Ureter (tissue), 1 donor: ENCODE measurements around the gene SH3TC1. TPM values are rescaled to one million over a fixed set of nuclear protein-coding genes. Genes with fewer than 3 reads are reported as not detected.

Experiments
- DNase-seq: peaks from one replicate; pipeline ENCODE4 v3.0.0-alpha.2; 2020; ENCODE audit warnings: low spot score
- total RNA-seq: library from RNA; stranded (reverse); gene quantifications from one replicate; pipeline ENCODE4 v1.2.4, GENCODE V29; 2023
- donor health status: DM: yes; HTN: yes; CAD: no.

The SH3TC1 gene
- total RNA-seq, 1 donor from 2014 or later, result 87.0 TPM

DNA sequence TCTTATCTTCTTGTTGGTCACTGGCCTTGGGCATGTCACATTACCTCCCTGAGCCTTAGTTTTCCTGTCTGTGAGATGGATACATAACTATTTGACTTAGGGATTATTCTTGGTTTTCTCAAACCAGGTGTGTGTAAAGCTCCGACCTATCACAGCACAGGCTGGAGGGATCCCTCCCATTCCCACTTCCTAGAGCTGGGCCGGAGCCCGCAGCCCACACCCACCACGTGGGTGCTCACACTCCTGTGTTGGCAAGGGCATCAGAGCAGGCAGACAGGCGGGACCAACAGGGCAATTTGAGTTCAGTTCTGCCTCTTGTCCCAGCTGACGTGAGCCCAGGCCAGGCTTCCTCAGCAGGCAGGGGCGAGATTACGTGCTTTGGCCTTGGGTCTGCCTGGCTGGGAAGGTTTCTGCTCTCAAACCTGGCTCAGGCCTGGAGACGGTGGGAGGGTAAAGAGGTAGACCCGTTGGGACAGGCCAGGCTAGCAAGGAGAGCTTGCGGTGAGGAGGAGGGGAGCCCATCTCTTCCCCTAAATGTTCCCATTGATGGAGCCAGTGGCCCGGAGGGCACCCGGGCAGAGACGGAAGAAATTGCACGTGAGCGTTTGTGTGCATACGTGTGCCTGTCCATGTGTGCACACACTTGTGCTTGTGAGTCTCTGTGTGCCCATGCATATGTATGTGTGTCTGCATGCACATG lies 734 bp upstream of the SH3TC1 start:
- DNase-seq, result peak; percentile 69

DNA sequence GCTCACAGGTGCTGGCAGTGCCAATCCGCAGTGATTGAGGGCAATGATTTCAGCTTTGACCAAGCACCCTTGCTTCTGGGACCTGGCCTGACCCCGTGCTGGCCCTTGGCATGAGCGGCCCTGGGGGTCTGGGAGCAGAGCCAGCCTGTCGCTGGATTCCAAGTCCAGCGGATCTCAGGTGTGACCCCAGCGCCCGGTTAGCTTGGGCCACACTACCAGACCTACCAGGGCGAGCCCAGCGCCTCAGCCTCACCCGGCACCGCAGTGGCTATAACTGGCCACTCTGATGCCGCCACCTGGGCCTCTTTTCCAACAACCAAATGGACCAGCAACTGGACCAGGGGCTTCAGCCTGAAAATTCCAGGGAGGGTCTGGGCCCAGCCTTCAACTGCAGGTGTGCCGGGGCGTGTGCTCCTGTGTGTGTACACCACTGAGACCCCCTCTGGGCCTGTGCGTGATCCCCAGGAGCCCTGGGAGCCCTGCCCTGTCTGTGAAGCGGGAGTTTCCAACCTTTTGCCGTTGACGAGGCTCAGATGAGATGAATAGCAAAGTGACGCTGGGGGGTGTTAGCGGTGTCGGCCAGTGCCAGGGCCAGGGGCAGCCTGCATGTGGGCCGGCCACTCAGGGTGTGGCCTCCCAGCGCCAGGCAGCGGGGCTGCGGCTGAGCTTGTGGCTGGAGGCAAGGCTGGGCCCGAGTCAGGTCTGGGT lies 658 bp downstream of the SH3TC1 start:
- no peak for DNase-seq

DNA sequence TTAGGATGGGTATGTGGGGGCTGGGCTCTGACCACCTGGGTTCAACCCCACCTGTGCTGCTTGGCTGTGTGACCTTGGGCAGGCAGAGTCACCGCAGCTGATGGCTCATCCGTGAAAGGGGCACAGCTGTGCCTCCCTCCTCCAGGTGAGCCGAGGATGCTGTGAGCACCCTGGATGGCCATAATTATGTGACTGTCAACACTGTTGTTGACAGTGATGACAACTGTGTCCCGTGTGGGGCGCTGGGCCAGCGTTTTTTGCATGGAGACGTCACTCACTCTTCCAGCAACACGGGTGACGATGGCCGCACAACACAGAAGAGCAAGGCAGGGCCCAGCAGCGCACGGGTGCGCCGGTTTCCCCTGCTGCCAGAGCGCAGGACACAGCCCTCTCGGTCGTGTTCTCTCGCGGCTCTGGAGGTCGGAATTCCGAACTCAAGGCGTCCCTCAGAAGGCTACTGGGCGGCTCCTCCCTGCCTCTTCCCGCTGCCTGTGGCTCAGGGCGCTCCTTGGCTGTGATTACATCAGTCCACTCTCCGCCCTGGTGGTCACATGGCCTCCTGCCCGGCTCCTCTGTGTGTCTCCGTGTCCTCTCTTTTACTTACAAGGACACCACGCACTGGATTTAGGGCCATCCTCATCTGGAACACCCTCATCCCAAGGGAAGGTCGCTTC lies 1.3 kb downstream of the SH3TC1 start:
- peak; percentile 83 for DNase-seq

DNA sequence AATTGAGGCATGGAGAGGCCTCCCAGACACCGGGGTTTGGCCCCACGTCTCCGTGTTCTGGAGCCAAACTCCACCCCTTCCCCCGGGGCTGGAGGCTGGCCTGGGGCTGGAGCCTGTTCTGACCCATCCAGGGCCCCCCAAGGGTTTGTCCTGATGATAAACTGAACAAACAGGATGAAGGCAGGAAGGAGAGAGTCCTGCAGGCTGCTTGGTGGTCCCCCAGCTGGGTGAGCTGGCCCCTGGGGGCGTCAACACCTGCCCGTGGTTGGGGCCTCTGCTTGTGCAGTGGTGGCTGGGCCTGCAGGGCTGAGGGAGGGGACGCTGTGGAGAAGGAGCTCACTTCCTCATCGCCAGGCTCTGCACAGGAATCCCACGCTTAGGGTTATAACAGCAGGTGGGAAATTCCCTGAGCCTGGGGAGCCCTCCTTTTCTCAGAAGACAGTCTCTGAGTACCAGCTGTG lies 2.3 kb downstream of the SH3TC1 start:
- no peak for DNase-seq

DNA sequence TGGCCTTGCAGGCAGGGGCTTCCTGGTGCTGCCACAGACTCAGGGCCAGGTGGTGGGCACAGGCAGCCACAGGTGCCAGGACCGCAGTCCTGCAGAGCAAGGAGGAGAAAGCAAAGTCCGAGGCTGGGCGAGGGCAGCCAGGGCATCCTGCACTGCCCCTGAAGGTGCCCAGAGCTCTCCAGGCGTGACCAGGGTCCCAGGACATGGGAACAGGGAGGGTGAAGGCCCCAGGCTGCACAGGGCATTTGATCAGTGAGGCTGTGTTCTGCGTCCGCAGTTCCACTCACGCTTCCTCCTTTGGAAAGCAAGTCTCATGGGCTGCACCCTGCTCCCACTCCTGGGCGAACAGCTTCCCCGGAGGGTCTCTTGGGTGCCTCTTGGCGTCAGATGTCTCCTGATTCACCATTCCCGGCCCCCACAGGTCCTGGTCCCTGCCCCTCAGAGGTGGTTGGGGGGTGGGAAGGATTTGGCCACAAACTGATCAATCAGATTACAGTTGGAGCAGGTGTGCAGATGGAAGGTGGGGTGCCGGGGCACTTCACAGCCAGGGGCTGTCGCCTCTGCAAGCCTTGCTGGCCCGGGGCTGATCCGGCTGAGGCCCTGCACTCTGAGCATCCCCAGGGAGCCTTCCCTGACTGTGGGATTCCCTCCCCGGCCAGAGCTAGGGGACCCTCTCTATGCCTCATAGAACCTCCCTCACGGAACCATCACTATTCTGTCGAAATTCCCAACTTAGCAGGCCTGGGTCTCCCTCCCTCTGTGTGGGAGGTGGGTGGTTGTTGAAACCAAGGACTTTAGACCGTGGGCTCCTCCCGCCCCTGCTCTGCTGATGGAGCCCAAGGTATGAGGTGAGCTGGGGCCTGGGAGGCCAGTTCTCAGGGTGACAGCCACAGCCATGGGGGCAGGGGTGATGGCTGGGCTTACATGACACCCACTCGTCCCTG lies 3.3 kb downstream of the SH3TC1 start:
- DNase-seq, result no peak

GRCh38 chr4:8203052-8203401 lies 3.9 kb downstream of the SH3TC1 start:
- DNase-seq, result no peak

- DNase-seq, result no peak
These were observed 4.7 kb downstream of the SH3TC1 start for GRCh38 chr4:8203817-8204216.

DNA sequence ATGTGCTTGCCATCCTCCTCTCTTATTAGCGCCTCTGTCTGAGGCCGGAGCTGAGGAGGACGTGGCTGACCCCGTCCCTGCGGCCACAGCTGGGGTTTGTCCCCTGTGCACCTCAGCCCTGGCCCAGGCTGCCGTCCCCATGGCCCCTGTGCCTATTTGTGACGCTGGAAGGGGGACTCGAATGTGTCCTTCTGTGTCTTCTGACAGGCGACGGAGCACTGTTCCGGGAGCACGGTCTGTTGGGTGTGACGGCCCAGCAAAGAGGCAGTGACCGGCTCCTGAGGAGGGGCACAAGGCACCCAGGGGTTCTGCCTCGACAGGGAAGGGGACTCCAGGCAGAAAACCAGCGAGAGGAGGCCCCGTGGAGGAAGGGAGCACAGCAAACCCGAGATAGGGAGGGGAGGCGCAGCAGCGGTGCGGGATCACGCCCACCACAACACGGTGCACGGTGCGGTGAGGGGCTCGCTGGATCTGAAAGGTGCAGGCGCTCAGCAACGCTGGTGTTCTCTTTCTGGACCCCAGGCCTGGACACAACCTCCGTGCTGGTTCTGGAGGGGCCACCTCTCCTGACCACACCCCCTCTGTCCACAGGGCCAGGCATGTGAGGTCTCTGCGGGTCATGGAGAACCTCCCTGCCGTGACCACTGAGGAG lies 5.6 kb downstream of the SH3TC1 start:
- DNase-seq, result no peak

GRCh38 chr4:8205241-8205707 lies 6.2 kb downstream of the SH3TC1 start:
- DNase-seq, result no peak

DNA sequence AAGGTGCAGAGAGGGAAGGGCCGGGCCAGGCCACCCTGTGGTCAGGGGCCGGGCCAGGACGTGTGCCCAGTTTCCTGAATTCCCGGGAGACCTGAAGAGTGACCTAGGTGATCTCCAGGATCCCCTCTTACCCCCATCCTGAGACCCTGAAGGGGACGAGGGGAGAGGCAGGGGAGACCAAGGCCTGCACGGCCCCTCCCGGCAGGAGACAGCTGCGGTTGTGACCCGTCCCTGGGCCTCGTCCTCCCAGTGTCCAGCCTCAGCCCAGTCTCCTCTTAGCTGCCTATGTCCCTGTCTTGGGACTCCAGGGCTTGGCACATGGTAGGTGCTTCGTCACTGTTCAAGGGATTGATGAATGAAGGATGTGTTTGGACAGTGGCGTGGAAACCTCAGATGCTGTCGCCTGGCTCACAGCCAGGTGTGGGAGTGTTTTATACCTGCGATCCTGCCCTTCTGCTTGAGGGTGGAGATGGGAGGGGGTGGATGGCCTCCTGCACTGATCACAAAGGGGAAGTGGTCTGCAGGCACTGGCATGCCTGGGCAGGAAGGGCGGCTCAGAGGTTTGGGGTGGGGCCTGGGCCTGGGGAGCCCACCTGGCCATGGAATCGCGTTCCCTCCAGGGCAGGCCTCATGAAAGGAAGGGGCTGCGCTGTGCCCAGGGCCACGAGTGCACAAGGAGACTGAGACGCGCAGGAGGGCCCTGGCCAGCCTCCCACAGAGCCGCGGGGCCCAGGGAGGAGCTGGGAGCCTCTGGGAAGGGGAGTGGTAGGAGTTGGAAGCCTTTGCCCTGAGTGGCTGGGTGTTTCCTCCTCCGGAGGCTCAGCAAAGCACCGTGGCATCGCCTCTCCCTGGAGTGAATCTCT lies 6.9 kb downstream of the SH3TC1 start:
- peak; percentile 82 for DNase-seq

- no peak for DNase-seq
These were observed 8.2 kb downstream of the SH3TC1 start for GRCh38 chr4:8207314-8207713.

DNA sequence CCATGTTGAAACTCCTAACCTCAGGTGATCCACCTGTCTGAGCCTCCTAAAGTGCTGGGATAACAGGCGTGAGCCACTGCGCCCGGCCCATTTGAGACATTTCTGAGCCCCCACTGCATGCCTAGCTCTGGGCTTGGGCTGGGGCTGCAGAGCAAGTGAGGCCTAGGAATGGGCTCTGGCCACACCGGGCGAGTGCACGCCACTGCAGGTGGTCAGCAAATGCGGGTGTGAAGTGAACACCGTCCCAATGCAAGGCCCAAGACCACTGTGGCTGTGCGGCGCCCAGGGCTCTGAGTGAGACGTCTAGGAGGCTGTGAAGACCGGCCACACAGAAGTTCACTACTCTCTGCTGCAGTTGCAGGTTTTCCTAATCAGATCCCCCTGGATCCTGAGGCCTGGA lies 9.5 kb downstream of the SH3TC1 start:
- DNase-seq, result no peak

DNA sequence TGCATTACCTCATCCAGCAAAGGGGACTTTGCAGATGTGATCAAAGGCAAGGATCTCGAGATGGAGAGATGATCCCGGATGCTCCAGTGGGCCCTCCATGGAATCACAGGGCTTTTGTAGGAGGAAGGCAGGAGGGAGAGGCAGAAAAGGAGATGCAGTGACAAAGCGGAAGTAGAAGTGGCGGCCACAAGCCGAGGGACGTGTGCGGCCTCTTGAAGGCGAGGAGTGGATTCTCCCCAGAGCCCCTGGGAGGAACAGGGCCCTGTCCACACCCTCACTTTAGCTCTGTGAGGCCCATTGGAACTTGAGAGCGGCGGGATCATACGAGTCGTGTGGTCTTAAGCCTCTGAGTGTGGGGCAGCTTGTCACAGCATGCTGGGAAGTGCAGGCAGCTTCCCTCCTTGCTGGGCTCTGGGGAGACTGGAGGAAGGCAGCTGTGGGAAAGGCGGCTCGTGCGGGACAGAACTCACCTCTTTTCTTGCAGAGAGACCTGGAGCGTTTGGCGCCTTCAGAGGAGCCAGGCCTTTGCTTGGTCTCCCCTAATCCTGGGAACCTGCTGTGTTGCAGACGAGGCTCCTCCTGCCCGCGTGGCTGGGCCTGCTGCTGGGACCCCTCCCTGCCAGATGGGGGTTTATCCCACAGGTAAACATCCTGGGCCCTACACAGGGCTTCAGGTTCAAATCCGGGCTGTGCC lies 10.2 kb downstream of the SH3TC1 start:
- no peak for DNase-seq

DNA sequence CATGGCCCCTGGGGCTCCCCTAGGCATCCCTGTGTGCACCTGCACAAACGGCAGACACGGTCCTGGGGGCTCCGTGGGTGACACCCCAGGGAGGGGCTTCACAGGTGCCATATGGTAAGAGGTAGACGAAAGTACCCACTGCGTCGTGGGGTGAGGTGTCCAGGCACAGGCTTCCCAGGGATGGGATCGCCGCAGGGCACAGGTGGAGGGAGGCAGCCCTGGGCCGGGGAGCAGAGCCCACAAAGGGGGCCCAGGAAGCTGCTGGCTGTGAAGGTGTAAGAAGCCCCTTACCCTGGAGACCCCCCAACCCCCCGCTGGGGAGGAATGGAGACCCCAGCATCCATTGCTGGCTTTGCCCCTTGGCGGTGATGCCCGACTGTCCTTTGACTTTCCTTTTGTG lies 10.9 kb downstream of the SH3TC1 start:
- DNase-seq, result no peak

DNA sequence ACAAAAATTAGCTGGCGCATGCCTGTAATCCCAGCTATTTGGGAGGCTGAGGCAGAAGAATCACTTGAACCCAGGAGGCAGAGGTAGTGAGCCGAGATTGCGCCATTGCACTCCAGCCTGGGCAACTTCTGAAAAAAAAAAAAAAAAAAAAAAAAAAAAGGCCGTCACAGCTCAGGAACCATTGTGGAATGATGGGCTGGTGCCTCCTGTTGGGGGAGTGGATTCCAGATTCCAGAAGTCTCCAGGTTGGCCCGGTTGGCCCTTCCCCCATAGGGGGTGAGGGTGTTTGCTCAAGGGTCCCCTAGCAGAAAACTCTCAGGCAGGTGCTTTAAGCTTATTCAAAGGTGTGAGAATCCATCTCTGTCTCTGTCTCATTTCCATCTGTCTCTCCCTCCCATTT lies 11.5 kb downstream of the SH3TC1 start:
- DNase-seq, result no peak

GRCh38 chr4:8211251-8211650 lies 12.2 kb downstream of the SH3TC1 start:
- no peak for DNase-seq

DNA sequence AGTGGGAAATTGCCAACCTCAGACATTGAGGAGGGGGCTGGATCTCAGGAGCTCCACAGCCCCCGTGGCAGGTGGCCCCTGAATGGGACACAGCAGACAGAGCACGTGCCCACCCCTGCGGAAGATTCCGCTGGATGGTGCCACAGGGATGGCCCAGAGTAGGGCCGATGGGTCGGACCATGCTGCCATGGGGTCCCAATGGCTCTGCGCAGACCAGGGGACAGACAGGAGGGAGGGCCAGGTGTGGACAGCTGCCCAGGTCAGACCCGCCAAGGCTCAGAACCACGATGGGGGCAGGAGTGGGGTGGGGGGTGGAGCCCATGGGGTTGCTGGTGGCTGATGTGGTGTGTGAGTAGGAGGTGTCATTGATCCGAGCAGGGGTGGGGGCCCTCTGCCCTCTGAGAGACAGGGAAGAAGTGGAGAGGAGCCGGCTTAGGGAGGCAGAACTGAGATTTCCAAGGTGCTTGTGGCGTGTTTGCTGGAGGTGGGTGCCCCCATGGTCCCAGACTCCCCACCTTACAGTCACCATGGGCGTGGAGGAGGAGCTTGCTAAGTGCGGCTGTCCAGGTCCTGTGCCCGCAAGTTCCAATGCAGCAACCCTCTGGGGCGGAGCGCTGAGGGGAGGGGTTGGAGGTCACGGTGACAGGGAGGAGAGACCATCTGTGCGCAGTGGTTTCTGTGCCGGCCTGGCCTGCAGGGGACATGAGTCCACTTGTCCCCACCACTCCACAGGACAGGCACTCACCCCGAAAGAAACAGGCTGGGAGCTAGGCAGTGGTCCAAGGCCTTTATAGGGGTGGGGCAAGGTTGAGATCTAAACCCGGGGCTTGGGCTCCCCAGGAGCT lies 12.9 kb downstream of the SH3TC1 start:
- no peak for DNase-seq

DNA sequence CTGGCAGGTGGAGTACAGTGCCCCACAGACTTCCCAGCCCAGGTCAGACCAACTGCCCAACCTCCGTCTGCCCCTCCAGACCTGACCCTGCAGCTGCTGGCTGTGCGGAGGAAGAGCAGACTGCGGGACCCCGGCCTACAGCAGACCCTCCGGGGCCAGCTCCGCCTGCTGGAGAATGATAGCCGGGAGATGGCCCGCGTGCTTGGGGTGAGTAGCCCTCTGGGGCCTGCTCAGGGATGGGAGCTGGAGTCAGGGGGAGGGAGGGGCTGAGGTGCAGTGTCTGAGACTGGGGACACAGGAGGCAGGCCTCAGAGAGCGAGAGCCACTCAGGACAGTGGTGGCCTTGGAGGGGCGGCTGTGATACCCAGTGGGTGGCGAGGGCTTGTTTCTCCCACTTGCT lies 13.5 kb downstream of the SH3TC1 start:
- no peak for DNase-seq

DNA sequence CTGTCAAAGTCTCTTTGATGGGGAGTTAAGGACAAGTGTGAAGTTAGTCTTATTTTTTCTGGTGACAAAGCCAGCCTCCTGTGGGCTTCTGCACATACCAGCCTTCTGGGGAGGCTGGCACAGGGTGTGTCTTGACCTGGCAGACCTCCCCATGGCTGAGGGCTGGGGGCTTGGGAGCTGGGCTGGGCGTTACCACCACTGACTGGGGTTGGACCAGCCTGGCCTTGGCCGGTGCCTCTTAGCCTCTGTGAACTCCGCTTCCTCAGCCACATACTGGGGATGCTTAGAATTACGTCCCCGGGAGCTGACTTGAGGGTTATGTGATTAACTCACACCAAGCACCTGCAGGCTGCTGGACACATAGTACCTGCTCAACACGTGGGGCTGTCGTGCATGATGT lies 14.0 kb downstream of the SH3TC1 start:
- no peak for DNase-seq
